OCI-LY1 (cell line): Measurements from ENCODE around the gene ZIC1.

Source experiments
- H2AFZ ChIP-seq: fragments of 200-600 bp; sonication (generic), shearing (Covaris generic); 2 replicates; pipeline ENCODE4 v1.6.0; 2014; ENCODE audit warnings: antibody characterized with exemption, mild to moderate bottlenecking, low read length
- H3F3A ChIP-seq: fragments of 200-600 bp; sonication (generic), shearing (Covaris generic); 2 replicates; pipeline ENCODE4 v1.6.0; 2014; ENCODE audit warnings: mild to moderate bottlenecking, antibody characterized with exemption, low read length, moderate library complexity; ENCODE audit not compliant: insufficient read depth
- H3K27ac ChIP-seq: fragments of 200-600 bp; sonication (generic); 2 replicates; pipeline ENCODE4 v1.5.1; 2014; ENCODE audit warnings: low read length, mixed run types, mild to moderate bottlenecking, low read depth; ENCODE audit not compliant: poor library complexity, severe bottlenecking
- H3K27me3 ChIP-seq: fragments of 200-600 bp; sonication (generic); 2 replicates; pipeline ENCODE4 v1.6.0; 2014; ENCODE audit warnings: antibody characterized with exemption, mild to moderate bottlenecking, low read length, moderate library complexity; ENCODE audit not compliant: insufficient read depth
- H3K36me3 ChIP-seq: fragments of 200-600 bp; sonication (generic); 2 replicates; pipeline ENCODE4 v1.6.1; 2014; ENCODE audit warnings: mild to moderate bottlenecking, antibody characterized with exemption, low read length, moderate library complexity, mixed read lengths; ENCODE audit not compliant: insufficient read depth
- H3K4me1 ChIP-seq: fragments of 200-600 bp; sonication (generic); 2 replicates; pipeline ENCODE4 v1.5.1; 2014; ENCODE audit warnings: mild to moderate bottlenecking, low read length, moderate library complexity; ENCODE audit not compliant: insufficient read depth, severe bottlenecking
- H3K4me2 ChIP-seq: fragments of 200-600 bp; sonication (generic), shearing (Covaris generic); 2 replicates; pipeline ENCODE4 v1.6.1; 2014; ENCODE audit warnings: low read length
- H3K4me3 ChIP-seq: fragments of 200-600 bp; sonication (generic); 2 replicates; pipeline ENCODE4 v1.5.1; 2014; ENCODE audit warnings: low read length, low read depth, mild to moderate bottlenecking, mixed read lengths; ENCODE audit not compliant: poor library complexity, severe bottlenecking
- H3K79me2 ChIP-seq: fragments of 200-600 bp; shearing (Covaris generic); 2 replicates; pipeline ENCODE4 v1.6.1; 2016; ENCODE audit warnings: mixed run types, low read length, mixed read lengths; ENCODE audit not compliant: insufficient read depth
- H3K9ac ChIP-seq: fragments of 200-600 bp; sonication (generic), shearing (Covaris generic); 2 replicates; pipeline ENCODE4 v1.6.1; 2014; ENCODE audit warnings: mild to moderate bottlenecking, low read length, mixed read lengths
- H3K9me2 ChIP-seq: fragments of 200-600 bp; sonication (generic), shearing (Covaris generic); 2 replicates; pipeline ENCODE4 v1.6.1; 2014; ENCODE audit warnings: low read depth, mild to moderate bottlenecking, low read length, mixed read lengths
- H3K9me3 ChIP-seq: fragments of 200-600 bp; shearing (Covaris generic); 2 replicates; pipeline ENCODE4 v1.6.1; 2014; ENCODE audit warnings: low read length, mixed read lengths
- H4K20me1 ChIP-seq: fragments of 200-600 bp; sonication (generic), shearing (Covaris generic); 2 replicates; pipeline ENCODE4 v1.6.0; 2016; ENCODE audit warnings: mild to moderate bottlenecking, low read length; ENCODE audit not compliant: insufficient read depth
- EZH2 ChIP-seq: fragments of 200-600 bp; sonication (generic), shearing (Covaris generic); IDR thresholded peaks from 2 replicates; pipeline ENCODE4 v1.8.0; 2017; ENCODE audit warnings: borderline replicate concordance, mixed run types, mild to moderate bottlenecking, antibody characterized with exemption, low read length, moderate library complexity, mixed read lengths
- TF ChIP-seq, protein P1 (sequence below): fragments of 200-600 bp; sonication (generic), shearing (Covaris generic); IDR thresholded peaks from 2 replicates; pipeline ENCODE4 v1.5.1; 2017; ENCODE audit warnings: mild to moderate bottlenecking, antibody characterized with exemption, low read length, moderate library complexity, mixed read lengths

The ZIC1 gene

DNA sequence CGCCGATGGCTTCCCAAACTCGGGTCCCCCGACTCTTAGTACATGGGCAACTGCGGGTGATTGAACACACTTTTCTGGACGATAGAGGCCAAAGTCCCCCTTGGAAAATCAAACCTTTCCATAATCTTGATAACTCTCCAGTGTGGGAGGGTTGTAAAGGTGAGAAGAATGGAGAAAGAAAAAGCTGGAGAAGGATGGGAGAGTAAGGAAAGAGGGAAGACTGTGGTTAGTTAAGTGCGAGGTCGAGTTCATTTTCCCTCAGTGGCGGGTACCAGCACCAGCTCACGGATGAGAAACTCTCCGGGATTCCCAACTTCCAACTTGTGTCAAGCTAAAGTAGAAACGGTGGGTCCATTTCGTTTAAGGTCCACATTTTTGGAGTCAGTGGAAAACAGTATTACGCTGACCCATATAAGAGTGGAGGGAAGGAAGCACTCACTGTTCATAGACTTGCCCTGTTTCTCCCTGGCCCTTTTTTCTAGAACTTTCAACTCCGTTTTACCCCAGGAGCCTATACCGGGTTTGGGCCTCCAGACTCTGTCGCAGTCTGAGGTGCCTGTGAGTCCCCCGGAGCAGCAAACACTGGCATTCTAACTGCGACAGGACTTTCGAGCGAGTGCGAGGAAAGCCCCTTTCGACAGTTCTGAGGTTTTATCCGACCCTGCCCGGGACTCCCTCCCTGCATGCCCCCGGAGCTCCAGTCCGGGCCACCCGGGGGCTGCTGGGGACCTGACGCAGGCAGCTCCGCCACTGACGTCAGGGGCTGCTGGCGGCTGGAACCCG, 14.8 kb downstream of the ZIC1 start:
- Histone ChIP-seq H3K9me2 (no peaks in the 10 kb centered on the region), H3K9me3 (no peaks in the 10 kb centered on the region), H3K36me3 (no peaks in the 10 kb centered on the region), H3K4me3 (no peak overlapping the region), H3K27me3 (no peaks in the 10 kb centered on the region; the same call in 1 of the 2 replicates), H3K4me1 (no peaks in the 10 kb centered on the region), H4K20me1 (no peaks in the 10 kb centered on the region), H3K9ac (no peak overlapping the region), H3K4me2 (no peak overlapping the region), H3F3A (no peaks in the 10 kb centered on the region), H3K79me2 (no peaks in the 10 kb centered on the region), H3K27ac (no peak overlapping the region), H2AFZ (no peak overlapping the region)
- no peak for TF ChIP-seq EZH2
- TF ChIP-seq, protein P1, sequence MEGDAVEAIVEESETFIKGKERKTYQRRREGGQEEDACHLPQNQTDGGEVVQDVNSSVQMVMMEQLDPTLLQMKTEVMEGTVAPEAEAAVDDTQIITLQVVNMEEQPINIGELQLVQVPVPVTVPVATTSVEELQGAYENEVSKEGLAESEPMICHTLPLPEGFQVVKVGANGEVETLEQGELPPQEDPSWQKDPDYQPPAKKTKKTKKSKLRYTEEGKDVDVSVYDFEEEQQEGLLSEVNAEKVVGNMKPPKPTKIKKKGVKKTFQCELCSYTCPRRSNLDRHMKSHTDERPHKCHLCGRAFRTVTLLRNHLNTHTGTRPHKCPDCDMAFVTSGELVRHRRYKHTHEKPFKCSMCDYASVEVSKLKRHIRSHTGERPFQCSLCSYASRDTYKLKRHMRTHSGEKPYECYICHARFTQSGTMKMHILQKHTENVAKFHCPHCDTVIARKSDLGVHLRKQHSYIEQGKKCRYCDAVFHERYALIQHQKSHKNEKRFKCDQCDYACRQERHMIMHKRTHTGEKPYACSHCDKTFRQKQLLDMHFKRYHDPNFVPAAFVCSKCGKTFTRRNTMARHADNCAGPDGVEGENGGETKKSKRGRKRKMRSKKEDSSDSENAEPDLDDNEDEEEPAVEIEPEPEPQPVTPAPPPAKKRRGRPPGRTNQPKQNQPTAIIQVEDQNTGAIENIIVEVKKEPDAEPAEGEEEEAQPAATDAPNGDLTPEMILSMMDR = no peak

DNA sequence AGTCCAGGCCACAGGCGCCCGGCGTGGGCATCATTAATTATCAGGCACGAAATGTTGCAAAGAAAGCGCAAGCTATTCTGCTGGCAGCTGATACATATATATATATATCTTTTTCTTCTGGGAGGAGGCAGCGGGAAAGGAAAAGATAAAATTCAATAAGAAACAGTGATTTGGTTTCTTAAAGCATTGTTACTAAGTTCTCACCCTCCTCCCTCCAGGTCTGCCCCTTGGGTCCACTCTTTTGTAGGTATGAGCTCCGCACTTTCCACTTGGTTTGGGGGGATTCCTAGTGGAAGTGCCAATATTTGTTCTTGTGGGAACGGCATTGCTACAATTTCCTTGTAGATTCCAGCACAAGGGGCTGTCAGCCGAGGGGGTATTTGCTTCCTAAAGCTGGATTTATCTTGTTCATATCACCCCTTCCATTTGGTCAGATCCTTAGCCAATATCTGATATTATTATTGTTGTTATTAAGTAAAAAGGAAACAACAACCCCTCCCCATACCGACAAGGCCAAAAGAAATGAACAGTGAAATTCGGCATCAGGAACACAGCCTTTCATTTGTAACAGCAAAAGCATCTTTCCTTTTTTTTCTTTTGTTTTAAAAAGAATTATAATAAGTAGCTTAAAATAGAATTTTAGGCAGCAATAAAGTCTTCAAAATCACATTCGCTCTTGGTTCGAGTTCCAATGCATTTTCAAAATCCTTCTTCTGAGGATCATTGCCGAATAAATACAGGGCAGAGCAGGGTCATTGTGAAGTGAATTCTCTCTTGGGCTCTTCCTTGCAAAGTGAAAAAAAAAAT, 15.6 kb downstream of the ZIC1 start:
- Histone ChIP-seq H2AFZ (no peak overlapping the region), H3K9ac (no peak overlapping the region), H3K27ac (no peak overlapping the region), H3K4me2 (no peak overlapping the region), H3K79me2 (no peaks in the 10 kb centered on the region), H3K9me3 (no peaks in the 10 kb centered on the region), H3K27me3 (no peaks in the 10 kb centered on the region; the same call in 1 of the 2 replicates), H3K9me2 (no peaks in the 10 kb centered on the region), H3F3A (no peaks in the 10 kb centered on the region), H3K36me3 (no peaks in the 10 kb centered on the region), H4K20me1 (no peaks in the 10 kb centered on the region), H3K4me1 (no peaks in the 10 kb centered on the region), H3K4me3 (no peak overlapping the region)
- TF ChIP-seq EZH2 = no peak
- TF ChIP-seq, protein P1 = no peak

DNA sequence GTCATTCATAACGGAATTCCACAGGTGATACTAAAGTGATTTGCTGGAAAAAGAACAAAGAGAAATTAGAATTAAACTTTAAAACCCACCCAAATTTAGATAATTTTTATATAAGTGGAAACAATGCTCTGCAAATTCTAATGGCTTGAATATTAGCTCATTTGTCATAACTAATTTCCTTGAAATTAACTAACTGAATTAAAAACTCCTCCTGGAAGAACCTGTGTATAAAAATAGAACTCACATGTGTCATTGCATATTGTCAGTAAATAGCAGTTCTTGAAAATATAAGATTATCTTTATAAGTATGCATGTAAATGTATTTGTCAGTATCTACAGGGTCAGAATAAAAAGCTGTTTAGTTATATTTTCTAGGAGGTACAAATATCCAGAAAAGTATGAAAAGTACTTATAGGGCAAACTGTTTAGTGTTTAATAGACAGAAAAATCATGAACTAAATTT, 16.3 kb downstream of the ZIC1 start:
- H3K4me2 ChIP-seq = no peak overlapping the region
- no peak overlapping the region for H3K27ac ChIP-seq
- H2AFZ ChIP-seq = no peak overlapping the region
- no peak overlapping the region for H3K9ac ChIP-seq
- H3K9me2 ChIP-seq = no peaks in the 10 kb centered on the region
- no peaks in the 10 kb centered on the region for H3K4me1 ChIP-seq
- no peaks in the 10 kb centered on the region for H3K79me2 ChIP-seq
- no peaks in the 10 kb centered on the region for H3K36me3 ChIP-seq
- no peaks in the 10 kb centered on the region for H3K9me3 ChIP-seq
- H3F3A ChIP-seq = no peaks in the 10 kb centered on the region
- no peaks in the 10 kb centered on the region; the same call in 1 of the 2 replicates for H3K27me3 ChIP-seq
- TF ChIP-seq, protein P1 = no peak
- no peak for TF ChIP-seq EZH2
- no peaks in the 10 kb centered on the region for H4K20me1 ChIP-seq
- no peak overlapping the region for H3K4me3 ChIP-seq
